H9 (cell line): ENCODE data around the gene ZNF793. TPM values are rescaled to one million over a fixed set of nuclear protein-coding genes. Genes with fewer than 3 reads are reported as not detected.

Experiments
- DNase-seq: peaks from one replicate; pipeline ENCODE4 v3.0.0-alpha.2; 2017
- H2AFZ ChIP-seq: one replicate; pipeline ENCODE4 v1.6.1; 2013; ENCODE audit warnings: mild to moderate bottlenecking, low read length, control low read depth, moderate library complexity
- H2AK5ac ChIP-seq: 2 replicates; pipeline ENCODE4 v1.6.1; 2013; ENCODE audit warnings: low read length, control low read depth, mixed read lengths; ENCODE audit not compliant: insufficient read length
- H2BK120ac ChIP-seq: one replicate; pipeline ENCODE4 v1.6.1; 2013; ENCODE audit warnings: low read depth, mild to moderate bottlenecking, low read length, control low read depth, inconsistent platforms; ENCODE audit not compliant: poor library complexity, severe bottlenecking
- H2BK12ac ChIP-seq: 2 replicates; pipeline ENCODE4 v1.6.1; 2013; ENCODE audit warnings: low read length, control low read depth, mixed read lengths, low read depth; ENCODE audit not compliant: insufficient read length
- H2BK15ac ChIP-seq: 2 replicates; pipeline ENCODE4 v1.6.1; 2013; ENCODE audit warnings: low read depth, low read length, control low read depth
- H2BK20ac ChIP-seq: one replicate; pipeline ENCODE4 v1.6.1; 2013; ENCODE audit warnings: low read depth, mild to moderate bottlenecking, low read length, control low read depth, inconsistent platforms; ENCODE audit not compliant: poor library complexity, severe bottlenecking
- H2BK5ac ChIP-seq: 2 replicates; pipeline ENCODE4 v1.6.1; 2013; ENCODE audit warnings: low read length, control low read depth, mixed read lengths; ENCODE audit not compliant: insufficient read length
- H3K14ac ChIP-seq: 2 replicates; pipeline ENCODE4 v1.6.1; 2013; ENCODE audit warnings: low read length, control low read depth; ENCODE audit not compliant: insufficient read depth
- H3K18ac ChIP-seq: 2 replicates; pipeline ENCODE4 v1.6.1; 2013; ENCODE audit warnings: low read depth, mild to moderate bottlenecking, mixed read lengths, low read length, control low read depth; ENCODE audit not compliant: insufficient read length
- H3K23ac ChIP-seq: 2 replicates; pipeline ENCODE4 v1.6.1; 2013; ENCODE audit warnings: low read length, control low read depth, mixed read lengths, low read depth; ENCODE audit not compliant: insufficient read length
- H3K23me2 ChIP-seq: 2 replicates; pipeline ENCODE4 v1.6.1; 2013; ENCODE audit warnings: low read depth, mild to moderate bottlenecking, mixed read lengths, low read length, control low read depth; ENCODE audit not compliant: insufficient read length, poor library complexity, severe bottlenecking
- H3K27ac ChIP-seq: 2 replicates; pipeline ENCODE4 v1.5.1; 2013; ENCODE audit warnings: low read length, control low read depth, mixed read lengths, low read depth; ENCODE audit not compliant: insufficient read length
- H3K27me3 ChIP-seq: 2 replicates; pipeline ENCODE4 v1.6.1; 2013; ENCODE audit warnings: low read length, control low read depth, inconsistent platforms; ENCODE audit not compliant: insufficient read depth
- H3K4ac ChIP-seq: 2 replicates; pipeline ENCODE4 v1.6.1; 2013; ENCODE audit warnings: low read depth, mild to moderate bottlenecking, control low read depth, inconsistent platforms, low read length, moderate library complexity
- H3K4me1 ChIP-seq: 2 replicates; pipeline ENCODE4 v1.6.1; 2013; ENCODE audit warnings: low read length, control low read depth, inconsistent platforms; ENCODE audit not compliant: insufficient read depth
- H3K4me2 ChIP-seq: 2 replicates; pipeline ENCODE4 v1.6.1; 2013; ENCODE audit warnings: low read length, control low read depth, mixed read lengths; ENCODE audit not compliant: insufficient read length, insufficient read depth
- H3K56ac ChIP-seq: 2 replicates; pipeline ENCODE4 v1.6.1; 2013; ENCODE audit warnings: low read depth, mild to moderate bottlenecking, mixed read lengths, low read length, control low read depth; ENCODE audit not compliant: insufficient read length
- H3K79me1 ChIP-seq: 2 replicates; pipeline ENCODE4 v1.6.1; 2013; ENCODE audit warnings: low read depth, mild to moderate bottlenecking, moderate library complexity, low read length, control low read depth, inconsistent platforms; ENCODE audit not compliant: insufficient read depth, poor library complexity, severe bottlenecking
- H3K79me2 ChIP-seq: 2 replicates; pipeline ENCODE4 v1.6.1; 2013; ENCODE audit warnings: low read length, control low read depth, inconsistent platforms; ENCODE audit not compliant: insufficient read depth
- H3K9ac ChIP-seq: 2 replicates; pipeline ENCODE4 v1.6.1; 2013; ENCODE audit warnings: low read length, control low read depth, mixed read lengths; ENCODE audit not compliant: insufficient read length; ENCODE audit errors: extremely low read depth
- H3K9me3 ChIP-seq: one replicate; pipeline ENCODE4 v1.6.1; 2013; ENCODE audit warnings: low read depth, low read length, inconsistent platforms; ENCODE audit not compliant: control insufficient read depth
- H3T11ph ChIP-seq: one replicate; pipeline ENCODE4 v1.6.1; 2013; ENCODE audit warnings: mild to moderate bottlenecking, low read length, control low read depth, inconsistent platforms
- H4K20me1 ChIP-seq: one replicate; pipeline ENCODE4 v1.6.1; 2013; ENCODE audit not compliant: control insufficient read depth, insufficient read length, insufficient read depth
- H4K5ac ChIP-seq: 2 replicates; pipeline ENCODE4 v1.6.1; 2013; ENCODE audit warnings: low read depth, mild to moderate bottlenecking, mixed read lengths, low read length, control low read depth; ENCODE audit not compliant: insufficient read length
- H4K8ac ChIP-seq: replicated peaks from 2 replicates; pipeline ENCODE4 v1.6.1; 2013; ENCODE audit warnings: low read length, control low read depth, mixed read lengths, low read depth; ENCODE audit not compliant: insufficient read length
- H4K91ac ChIP-seq: 2 replicates; pipeline ENCODE4 v1.6.1; 2013; ENCODE audit warnings: low read depth, mild to moderate bottlenecking, moderate library complexity, mixed read lengths, low read length, control low read depth; ENCODE audit not compliant: insufficient read length
- H3K27ac Mint-ChIP-seq, 3 experiments: 2 replicates in 2 of 3; 3 replicates in 1 of 3; pipeline ENCODE4 v1.8.0; 2020 to 2021; ENCODE audit warnings: mixed read lengths in 3 of 3, mild to moderate bottlenecking in 1 of 3, moderate library complexity in 1 of 3
- H3K27me3 Mint-ChIP-seq: 2 replicates; pipeline ENCODE4 v1.8.0; 2021; ENCODE audit warnings: low read depth, mild to moderate bottlenecking, moderate library complexity, mixed read lengths
- H3K36me3 Mint-ChIP-seq, 3 experiments: 2 replicates in 2 of 3; 3 replicates in 1 of 3; pipeline ENCODE4 v1.8.0; 2020 to 2021; ENCODE audit warnings: low read depth in 3 of 3, mixed read lengths in 3 of 3; ENCODE audit not compliant: insufficient read depth in 1 of 3
- H3K4me1 Mint-ChIP-seq, 2 experiments: 2 replicates each; pipeline ENCODE4 v1.8.0; 2020; ENCODE audit warnings: mixed read lengths in 2 of 2
- H3K4me3 Mint-ChIP-seq, 2 experiments: 2 replicates in 1 of 2; 3 replicates in 1 of 2; pipeline ENCODE4 v1.8.0; 2020 to 2021; ENCODE audit warnings: mild to moderate bottlenecking in 2 of 2, mixed read lengths in 2 of 2, moderate library complexity in 1 of 2
- H3K9me3 Mint-ChIP-seq, 2 experiments: 2 replicates in 1 of 2; 3 replicates in 1 of 2; pipeline ENCODE4 v1.8.0; 2020; ENCODE audit warnings: mild to moderate bottlenecking in 2 of 2, mixed read lengths in 2 of 2, moderate library complexity in 1 of 2
- total RNA-seq: library from RNA; stranded (reverse); gene quantifications from 2 replicates; pipeline ENCODE4 v1.2.1, GENCODE V29; 2021
- TF ChIP-seq, protein P1 (sequence below): fragments of 200-600 bp; sonication (generic); conservative IDR thresholded peaks from 3 replicates; pipeline ENCODE4 v1.8.0; 2021; ENCODE audit warnings: antibody characterized with exemption, mild to moderate bottlenecking

ZNF793 gene
- total RNA-seq, 1 experiment from 2014 or later = 17.1 TPM

DNA sequence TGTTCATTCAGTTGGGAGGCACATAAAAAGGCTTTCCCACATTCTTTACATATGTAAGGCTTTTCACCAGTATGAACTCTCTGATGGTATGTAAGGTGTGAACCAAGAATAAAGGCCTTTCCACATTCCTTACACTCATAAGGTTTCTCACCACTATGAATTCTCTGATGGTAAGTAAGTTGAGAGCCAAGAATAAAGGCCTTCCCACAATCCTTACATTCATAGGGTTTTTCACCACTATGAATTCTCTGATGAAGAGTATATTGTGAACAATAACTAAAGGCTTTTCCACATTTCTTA is 58.6 kb downstream of the ZNF793 start:
- H2BK15ac ChIP-seq = no peak overlapping the region
- no peak overlapping the region for H3K14ac ChIP-seq
- peaks cover 71 to 89% (median 88%) of the 10 kb centered on the region in 3 experiments for H3K36me3 Mint-ChIP-seq
- H2BK20ac ChIP-seq = no peak overlapping the region
- no peaks in the 10 kb centered on the region for H3K27me3 Mint-ChIP-seq
- H2BK5ac ChIP-seq = no peak overlapping the region
- H3K79me1 ChIP-seq = no peaks in the 10 kb centered on the region
- H3K4me1 Mint-ChIP-seq = no peaks in the 10 kb centered on the region
- H3K4me2 ChIP-seq = no peak overlapping the region
- peaks cover 86% of the 10 kb centered on the region for H3K9me3 ChIP-seq
- no peak overlapping the region for H4K8ac ChIP-seq
- H3K18ac ChIP-seq = no peak overlapping the region
- H3K23me2 ChIP-seq = no peaks in the 10 kb centered on the region
- no peaks in the 10 kb centered on the region for H3K79me2 ChIP-seq
- H2AFZ ChIP-seq = no peak overlapping the region
- no peak for DNase-seq
- H3K4me1 ChIP-seq = no peaks in the 10 kb centered on the region
- no peak overlapping the region for H3K4ac ChIP-seq
- no peaks in the 10 kb centered on the region for H4K20me1 ChIP-seq
- no peak overlapping the region for H3K23ac ChIP-seq
- H2AK5ac ChIP-seq = no peak overlapping the region
- H3K9ac ChIP-seq = no peak overlapping the region
- H2BK12ac ChIP-seq = no peak overlapping the region
- H2BK120ac ChIP-seq = no peak overlapping the region
- H3K9me3 Mint-ChIP-seq = peaks cover 90 to 93% of the 10 kb centered on the region in 2 experiments
- no peaks in the 10 kb centered on the region for H3K27me3 ChIP-seq
- no peak overlapping the region for H3T11ph ChIP-seq
- TF ChIP-seq, protein P1, sequence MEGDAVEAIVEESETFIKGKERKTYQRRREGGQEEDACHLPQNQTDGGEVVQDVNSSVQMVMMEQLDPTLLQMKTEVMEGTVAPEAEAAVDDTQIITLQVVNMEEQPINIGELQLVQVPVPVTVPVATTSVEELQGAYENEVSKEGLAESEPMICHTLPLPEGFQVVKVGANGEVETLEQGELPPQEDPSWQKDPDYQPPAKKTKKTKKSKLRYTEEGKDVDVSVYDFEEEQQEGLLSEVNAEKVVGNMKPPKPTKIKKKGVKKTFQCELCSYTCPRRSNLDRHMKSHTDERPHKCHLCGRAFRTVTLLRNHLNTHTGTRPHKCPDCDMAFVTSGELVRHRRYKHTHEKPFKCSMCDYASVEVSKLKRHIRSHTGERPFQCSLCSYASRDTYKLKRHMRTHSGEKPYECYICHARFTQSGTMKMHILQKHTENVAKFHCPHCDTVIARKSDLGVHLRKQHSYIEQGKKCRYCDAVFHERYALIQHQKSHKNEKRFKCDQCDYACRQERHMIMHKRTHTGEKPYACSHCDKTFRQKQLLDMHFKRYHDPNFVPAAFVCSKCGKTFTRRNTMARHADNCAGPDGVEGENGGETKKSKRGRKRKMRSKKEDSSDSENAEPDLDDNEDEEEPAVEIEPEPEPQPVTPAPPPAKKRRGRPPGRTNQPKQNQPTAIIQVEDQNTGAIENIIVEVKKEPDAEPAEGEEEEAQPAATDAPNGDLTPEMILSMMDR = no peak
- H3K27ac ChIP-seq = no peak overlapping the region
- no peak overlapping the region for H3K27ac Mint-ChIP-seq
- no peak overlapping the region for H4K5ac ChIP-seq
- H4K91ac ChIP-seq = no peak overlapping the region
- no peak overlapping the region for H3K56ac ChIP-seq
- no peak overlapping the region for H3K4me3 Mint-ChIP-seq
